M059J (cell line): Measurements from ENCODE around the gene CHN1. TPM values are rescaled to one million over a fixed set of nuclear protein-coding genes. Genes with fewer than 3 reads are reported as not detected.
A peak's percentile ranks its signal among the peaks of the same experiment; 100 is the strongest.

Source experiments
- DNase-seq: peaks from one replicate; pipeline ENCODE4 v3.0.0-alpha.2; 2012; ENCODE audit warnings: low read depth
- total RNA-seq: library from RNA; depleted of rRNA; stranded (reverse); fragments of >200 nt; shearing (Covaris generic); gene quantifications from 2 replicates; pipeline ENCODE4 v1.2.3, GENCODE V29; 2014

Gene CHN1
- total RNA-seq, 1 experiment from 2014 or later, result 11.0 TPM

- peak; percentile 96 for DNase-seq
These were observed 33.1 kb downstream of the CHN1 start for GRCh38 chr2:174971868-174972781.

GRCh38 chr2:174970092-174970491, 35.1 kb downstream of the CHN1 start:
- peak; percentile 43 for DNase-seq

GRCh38 chr2:174969091-174969734, 36.0 kb downstream of the CHN1 start:
- DNase-seq, result no peak

- DNase-seq, result no peak
These were observed 37.4 kb downstream of the CHN1 start for GRCh38 chr2:174967691-174968260.

- no peak for DNase-seq
These were observed 38.1 kb downstream of the CHN1 start for GRCh38 chr2:174967086-174967485.

- peak; percentile 38 for DNase-seq
These were observed 39.0 kb downstream of the CHN1 start for GRCh38 chr2:174965992-174966744.

GRCh38 chr2:174965551-174965950, 39.6 kb downstream of the CHN1 start:
- DNase-seq, result no peak

GRCh38 chr2:174964404-174964803, 40.8 kb downstream of the CHN1 start:
- DNase-seq, result no peak

GRCh38 chr2:174963437-174964400, 41.5 kb downstream of the CHN1 start:
- DNase-seq, result no peak

GRCh38 chr2:174959787-174960186, 45.4 kb downstream of the CHN1 start:
- no peak for DNase-seq

- DNase-seq, result peak; percentile 39
These were observed 48.1 kb downstream of the CHN1 start for GRCh38 chr2:174957050-174957449.

GRCh38 chr2:174952607-174953006, 52.6 kb downstream of the CHN1 start:
- DNase-seq, result no peak

- peak; percentile 9 for DNase-seq
These were observed 53.4 kb downstream of the CHN1 start for GRCh38 chr2:174951745-174952144.

- no peak for DNase-seq
These were observed 55.0 kb downstream of the CHN1 start for GRCh38 chr2:174949988-174950687.

- DNase-seq, result no peak
These were observed 59.5 kb downstream of the CHN1 start for GRCh38 chr2:174945601-174946260.

- peak; percentile 79 for DNase-seq
These were observed 66.1 kb downstream of the CHN1 start for GRCh38 chr2:174939046-174939445.

- DNase-seq, result peak; percentile 20
These were observed 73.5 kb downstream of the CHN1 start for GRCh38 chr2:174931724-174932123.

- DNase-seq, result no peak
These were observed 75.4 kb downstream of the CHN1 start for GRCh38 chr2:174929786-174930185.

- no peak for DNase-seq
These were observed 80.0 kb downstream of the CHN1 start for GRCh38 chr2:174925046-174925784.
